Kidney epithelial cell (primary cell): ENCODE data around the gene HIBCH. TPM values are rescaled to one million over a fixed set of nuclear protein-coding genes. Genes with fewer than 3 reads are reported as not detected.
"Not testable (repeated sequence)": the region's sequence is repeated elsewhere in the genome, so short reads cannot be mapped to it uniquely, and the experiment has no call there.

Source experiments
- DNase-seq: peaks from one replicate; pipeline ENCODE4 v3.0.0-alpha.2; 2010; ENCODE audit warnings: low read depth
- H3K27me3 ChIP-seq: 2 replicates; pipeline ENCODE4 v1.6.0; 2011; ENCODE audit warnings: low read length; ENCODE audit not compliant: control insufficient read depth, insufficient read depth
- H3K36me3 ChIP-seq: 2 replicates; pipeline ENCODE4 v1.5.1; 2011; ENCODE audit warnings: low read length; ENCODE audit not compliant: control insufficient read depth, insufficient read depth
- H3K4me3 ChIP-seq: 2 replicates; pipeline ENCODE4 v1.5.1; 2011; ENCODE audit warnings: low read depth, mild to moderate bottlenecking, control low read depth, low read length
- CTCF ChIP-seq: IDR thresholded peaks from 2 replicates; pipeline ENCODE4 v1.5.1; 2011; ENCODE audit warnings: mild to moderate bottlenecking, moderate library complexity, low read length, control low read depth, inconsistent platforms; ENCODE audit not compliant: insufficient read depth, poor library complexity, severe bottlenecking
- total RNA-seq: library from RNA; depleted of rRNA; stranded (reverse); fragments of >200 nt; gene quantifications from 2 replicates; pipeline ENCODE4 v1.2.3, GENCODE V29; 2015

Gene HIBCH
- total RNA-seq, 1 donor from 2014 or later: 7.8 TPM

DNA sequence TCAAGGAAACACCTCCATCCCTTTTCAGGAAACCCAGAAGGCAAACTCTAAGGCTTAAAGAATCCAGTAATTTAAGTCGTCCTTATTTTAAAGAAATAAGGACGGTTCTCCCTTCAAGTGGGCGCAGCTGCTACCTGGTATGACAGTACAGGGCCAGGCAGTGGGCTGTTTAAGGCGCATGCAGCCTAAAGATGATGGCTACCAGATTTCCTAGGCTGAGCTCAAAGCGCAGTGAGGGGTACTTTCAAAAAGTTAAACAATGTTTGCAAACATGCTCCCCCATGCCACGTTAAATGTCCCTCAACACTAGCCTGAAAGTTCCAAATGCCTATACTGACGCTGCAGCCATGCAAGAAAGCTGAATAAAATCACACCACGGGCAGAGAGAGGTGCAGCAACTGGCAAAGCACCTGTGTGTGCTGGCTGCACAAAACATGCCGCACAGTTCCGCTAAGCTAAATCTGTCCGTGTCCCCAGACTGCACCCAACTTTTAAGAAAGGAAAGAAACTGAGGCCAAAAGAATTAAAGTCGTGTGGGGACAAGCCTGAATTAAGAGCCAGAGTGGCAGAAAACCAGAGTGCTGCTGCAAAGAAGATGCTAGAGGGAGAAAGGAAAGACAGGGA, 583 bp downstream of the HIBCH start:
- H3K4me3 ChIP-seq: peak overlapping the region; percentile 62
- TF ChIP-seq CTCF: no peak
- DNase-seq: no peak

DNA sequence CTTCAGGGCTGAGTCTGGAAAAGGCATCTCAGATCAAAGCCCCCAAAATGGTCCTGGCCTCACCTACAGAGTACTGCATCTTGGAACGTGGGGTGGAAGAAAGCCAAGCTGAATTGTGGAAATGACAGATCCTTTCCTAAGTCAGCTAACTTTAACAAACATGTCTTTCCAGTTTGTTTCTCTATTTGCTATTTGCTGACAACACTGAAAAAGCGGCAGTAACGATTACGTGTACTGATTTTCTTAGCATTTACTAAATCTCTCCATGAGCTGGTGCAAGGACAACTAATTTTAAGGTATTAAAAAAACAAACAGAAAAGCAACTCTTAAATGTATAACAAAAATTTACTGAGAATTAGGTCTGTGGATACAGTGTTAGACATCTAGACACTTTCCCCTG, 1.1 kb downstream of the HIBCH start:
- H3K27me3 ChIP-seq: no peaks in the 10 kb centered on the region
- peak overlapping the region; percentile 62 for H3K4me3 ChIP-seq
- no peaks in the 10 kb centered on the region for H3K36me3 ChIP-seq
- DNase-seq: no peak
- TF ChIP-seq CTCF: no peak

More for the DNA sequence above, 583 bp downstream of the HIBCH start:
- no peaks in the 10 kb centered on the region for H3K27me3 ChIP-seq
- H3K36me3 ChIP-seq: no peaks in the 10 kb centered on the region

- DNase-seq: no peak
- TF ChIP-seq CTCF: no peak
- Histone ChIP-seq H3K27me3 (no peaks in the 10 kb centered on the region), H3K4me3 (no peak overlapping the region), H3K36me3 (no peaks in the 10 kb centered on the region)
Observed at GRCh38 chr2:190315273-190315672, 4.4 kb downstream of the HIBCH start.

- no peak for DNase-seq
- TF ChIP-seq CTCF: no peak
- Histone ChIP-seq H3K27me3 (no peaks in the 10 kb centered on the region), H3K36me3 (no peaks in the 10 kb centered on the region), H3K4me3 (no peak overlapping the region)
Observed at GRCh38 chr2:190313880-190314279, 5.7 kb downstream of the HIBCH start.

DNA sequence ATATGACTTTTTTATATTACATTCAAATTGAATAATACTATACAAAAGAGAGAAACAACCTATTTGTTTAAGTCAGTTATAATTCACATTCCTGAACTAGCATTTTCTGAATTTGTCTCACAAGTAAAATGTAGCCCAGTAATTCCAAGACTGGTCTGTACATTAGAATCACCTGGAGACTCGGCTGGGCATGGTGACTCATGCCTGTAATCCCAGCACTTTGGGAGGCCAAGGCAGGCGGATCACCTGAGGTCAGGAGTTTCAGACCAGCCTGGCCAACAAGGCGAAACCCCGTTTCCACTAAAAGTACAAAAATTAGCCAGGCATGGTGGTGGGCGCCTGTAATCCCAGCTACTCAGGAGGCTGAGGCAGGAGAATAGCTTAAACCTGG, 7.0 kb downstream of the HIBCH start:
- DNase-seq, H3K36me3 ChIP-seq, H3K4me3 ChIP-seq, H3K27me3 ChIP-seq: not testable (repeated sequence)

- no peaks in the 10 kb centered on the region for H3K27me3 ChIP-seq
- H3K36me3 ChIP-seq: no peaks in the 10 kb centered on the region
- TF ChIP-seq CTCF: no peak
- DNase-seq: no peak
- no peak overlapping the region for H3K4me3 ChIP-seq
Observed at GRCh38 chr2:190311893-190312634, 7.6 kb downstream of the HIBCH start.
